ENCODE results near the gene RUFY1. TPM values are rescaled to one million over a fixed set of nuclear protein-coding genes. Genes with fewer than 3 reads are reported as not detected.

RUFY1 gene
- polyA plus RNA-seq, 1 donor (not counting 4 experiments of a cell fraction or from before 2014, with no cell fraction given), result 25.2 TPM

DNA sequence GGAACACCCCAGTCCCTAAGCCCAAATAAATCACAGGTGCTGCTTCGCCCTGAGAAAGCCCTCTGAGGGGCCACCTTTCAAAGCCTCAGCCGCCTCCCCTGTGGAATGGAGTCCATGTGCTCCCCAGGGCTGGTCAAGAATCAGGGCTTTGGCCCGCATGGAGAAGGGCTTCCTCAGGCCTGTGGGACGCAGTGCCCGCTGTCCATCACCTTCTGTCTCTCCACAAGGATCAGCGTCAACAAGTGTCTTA lies 56.5 kb downstream of the RUFY1 start:
- dilution Hi-C loops (cut with MboI; ENCODE audit: extremely low pct_ligation_motif_present, low sequenced_read_pairs), result no loop called here
- Histone ChIP-seq H3K36me3 (ENCODE audit: control insufficient read depth in 2 of 2, extremely low read depth in 1 of 2, insufficient read depth in 2 of 2, low read length in 2 of 2) (peaks cover 25 to 38% of the 10 kb centered on the region in 2 experiments), H2AFZ (ENCODE audit: control insufficient read depth, low read length) (no peak overlapping the region), H3K79me2 (ENCODE audit: control insufficient read depth, insufficient read depth, low read length) (no peaks in the 10 kb centered on the region), H3K9ac (ENCODE audit: control insufficient read depth, extremely low read depth, insufficient read depth, low read length) (no peak overlapping the region), H3K9me1 (ENCODE audit: control insufficient read depth, extremely low read depth, insufficient read depth, low read length) (no peaks in the 10 kb centered on the region), H3K4me2 (ENCODE audit: control insufficient read depth, extremely low read depth, insufficient read depth, low read depth, low read length) (no peak overlapping the region), H3K4me1 (ENCODE audit: control insufficient read depth, extremely low read depth, insufficient read depth, low read length) (no peaks in the 10 kb centered on the region), H4K20me1 (ENCODE audit: control insufficient read depth, extremely low read depth, insufficient read depth, low read length) (peaks cover 10% of the 10 kb centered on the region), H3K27ac (ENCODE audit: control insufficient read depth, insufficient read depth, low read length) (no peak overlapping the region), H3K27me3 (ENCODE audit: control insufficient read depth, extremely low read depth, insufficient read depth, low read length) (no peaks in the 10 kb centered on the region), H3K4me3 (ENCODE audit: control insufficient read depth in 2 of 3, extremely low read depth in 1 of 3, insufficient read depth in 2 of 3, low read depth in 1 of 3, low read length in 3 of 3) (no peak overlapping the region), H3K9me3 (ENCODE audit: control insufficient read depth, low read depth, low read length) (no peaks in the 10 kb centered on the region)
- TF ChIP-seq EZH2 (IDR thresholded peaks at IDR 0.05; ENCODE audit: low read length), result no peak
- TF ChIP-seq, protein P1, sequence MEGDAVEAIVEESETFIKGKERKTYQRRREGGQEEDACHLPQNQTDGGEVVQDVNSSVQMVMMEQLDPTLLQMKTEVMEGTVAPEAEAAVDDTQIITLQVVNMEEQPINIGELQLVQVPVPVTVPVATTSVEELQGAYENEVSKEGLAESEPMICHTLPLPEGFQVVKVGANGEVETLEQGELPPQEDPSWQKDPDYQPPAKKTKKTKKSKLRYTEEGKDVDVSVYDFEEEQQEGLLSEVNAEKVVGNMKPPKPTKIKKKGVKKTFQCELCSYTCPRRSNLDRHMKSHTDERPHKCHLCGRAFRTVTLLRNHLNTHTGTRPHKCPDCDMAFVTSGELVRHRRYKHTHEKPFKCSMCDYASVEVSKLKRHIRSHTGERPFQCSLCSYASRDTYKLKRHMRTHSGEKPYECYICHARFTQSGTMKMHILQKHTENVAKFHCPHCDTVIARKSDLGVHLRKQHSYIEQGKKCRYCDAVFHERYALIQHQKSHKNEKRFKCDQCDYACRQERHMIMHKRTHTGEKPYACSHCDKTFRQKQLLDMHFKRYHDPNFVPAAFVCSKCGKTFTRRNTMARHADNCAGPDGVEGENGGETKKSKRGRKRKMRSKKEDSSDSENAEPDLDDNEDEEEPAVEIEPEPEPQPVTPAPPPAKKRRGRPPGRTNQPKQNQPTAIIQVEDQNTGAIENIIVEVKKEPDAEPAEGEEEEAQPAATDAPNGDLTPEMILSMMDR (optimal IDR thresholded peaks at IDR 0.05 in 1 of 3, IDR thresholded peaks at IDR 0.05 in 1 of 3, conservative IDR thresholded peaks at IDR 0.05 in 1 of 3; ENCODE audit: extremely low read depth in 1 of 3, insufficient read depth in 2 of 3, low read length in 3 of 3), result no peak
- DNase-seq (ENCODE audit: low read depth, low spot score) (no peak), FAIRE-seq (no peak)

DNA sequence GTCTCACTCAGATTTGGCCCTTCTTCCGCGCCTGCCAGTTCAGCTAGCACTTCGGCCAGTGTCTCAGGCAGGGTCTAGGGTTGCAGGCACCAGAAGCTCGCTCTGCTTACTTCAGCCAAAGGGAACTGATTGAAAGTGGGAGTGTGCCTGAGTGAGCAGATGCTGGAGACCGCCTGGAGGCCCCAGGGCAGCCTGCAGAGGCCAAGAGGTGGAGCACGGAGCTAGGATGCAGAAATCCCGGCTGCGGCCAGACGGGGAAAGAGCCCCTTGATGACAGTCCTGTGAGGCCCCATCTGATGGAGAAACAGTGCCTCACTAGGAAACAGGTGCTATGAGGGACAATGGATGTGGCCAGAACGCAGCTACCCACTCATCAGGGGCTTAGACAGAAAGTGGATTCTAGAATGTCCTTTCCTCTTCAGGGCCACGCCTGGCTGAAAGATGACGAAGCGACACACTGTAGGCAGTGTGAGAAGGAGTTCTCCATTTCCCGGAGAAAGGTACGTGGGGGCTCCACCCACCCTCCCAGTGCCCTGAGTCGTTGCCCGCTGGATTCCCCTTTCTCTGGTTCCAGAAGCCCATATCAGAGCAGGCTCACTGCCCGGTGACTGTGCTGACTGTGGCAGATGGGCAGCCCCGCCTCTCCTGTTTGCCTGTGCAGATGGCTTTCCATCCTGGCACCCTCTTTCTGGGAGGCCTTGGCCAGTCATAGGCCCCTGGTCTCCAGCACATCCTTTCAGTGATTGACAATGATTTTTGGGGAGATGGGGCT lies 57.0 kb downstream of the RUFY1 start:
- Histone ChIP-seq H3K9me3 (ENCODE audit: control insufficient read depth, low read depth, low read length) (no peaks in the 10 kb centered on the region), H3K4me1 (ENCODE audit: control insufficient read depth, extremely low read depth, insufficient read depth, low read length) (no peaks in the 10 kb centered on the region), H3K36me3 (ENCODE audit: control insufficient read depth in 2 of 2, extremely low read depth in 1 of 2, insufficient read depth in 2 of 2, low read length in 2 of 2) (peaks cover 21 to 36% of the 10 kb centered on the region in 2 experiments), H3K9ac (ENCODE audit: control insufficient read depth, extremely low read depth, insufficient read depth, low read length) (no peak overlapping the region), H3K27me3 (ENCODE audit: control insufficient read depth, extremely low read depth, insufficient read depth, low read length) (no peaks in the 10 kb centered on the region), H3K4me2 (ENCODE audit: control insufficient read depth, extremely low read depth, insufficient read depth, low read depth, low read length) (no peak overlapping the region), H2AFZ (ENCODE audit: control insufficient read depth, low read length) (no peak overlapping the region), H3K9me1 (ENCODE audit: control insufficient read depth, extremely low read depth, insufficient read depth, low read length) (no peaks in the 10 kb centered on the region), H3K79me2 (ENCODE audit: control insufficient read depth, insufficient read depth, low read length) (no peaks in the 10 kb centered on the region), H3K27ac (ENCODE audit: control insufficient read depth, insufficient read depth, low read length) (no peak overlapping the region), H4K20me1 (ENCODE audit: control insufficient read depth, extremely low read depth, insufficient read depth, low read length) (peaks cover 10% of the 10 kb centered on the region), H3K4me3 (ENCODE audit: control insufficient read depth in 2 of 3, extremely low read depth in 1 of 3, insufficient read depth in 2 of 3, low read depth in 1 of 3, low read length in 3 of 3) (no peak overlapping the region)
- no peak for FAIRE-seq
- TF ChIP-seq, protein P1 (optimal IDR thresholded peaks at IDR 0.05 in 1 of 3, IDR thresholded peaks at IDR 0.05 in 1 of 3, conservative IDR thresholded peaks at IDR 0.05 in 1 of 3; ENCODE audit: extremely low read depth in 1 of 3, insufficient read depth in 2 of 3, low read length in 3 of 3), result no peak
- TF ChIP-seq EZH2 (IDR thresholded peaks at IDR 0.05; ENCODE audit: low read length), result no peak
- no peak for DNase-seq (ENCODE audit: low read depth, low spot score)
- dilution Hi-C loops (cut with MboI; ENCODE audit: extremely low pct_ligation_motif_present, low sequenced_read_pairs), result no loop called here
